Sigmoid colon (tissue), 7 donors: Measurements from ENCODE around the gene TMEM248. TPM values are rescaled to one million over a fixed set of nuclear protein-coding genes. Genes with fewer than 3 reads are reported as not detected.

Experiments used
- DNase-seq: peaks from one replicate; pipeline ENCODE4 v3.0.0-alpha.2; 2019
- H3K27ac ChIP-seq, 4 donors: fragments of 200-600 bp; sonication (generic); one replicate each; pipeline ENCODE4 v1.5.1; 2016 to 2019; ENCODE audit warnings: mild to moderate bottlenecking in 1 of 4
- H3K27me3 ChIP-seq, 3 donors: fragments of 200-600 bp; sonication (generic); one replicate each; pipeline ENCODE4 v1.5.1; 2019; ENCODE audit warnings: mild to moderate bottlenecking in 1 of 3
- H3K36me3 ChIP-seq, 4 donors: fragments of 200-600 bp; sonication (generic); one replicate each; pipeline ENCODE4 v1.5.1; 2016 to 2019
- H3K4me1 ChIP-seq, 4 donors: fragments of 200-600 bp; sonication (generic); one replicate each; pipeline ENCODE4 v1.5.1; 2017 to 2019
- H3K4me3 ChIP-seq, 4 donors: fragments of 200-600 bp; sonication (generic); one replicate each; pipeline ENCODE4 v1.5.1; 2017 to 2019; ENCODE audit warnings: mild to moderate bottlenecking in 2 of 4, moderate library complexity in 1 of 4
- H3K9me3 ChIP-seq, 4 donors: fragments of 200-600 bp in 3 of 4; sonication (generic) in 3 of 4; one replicate each; pipeline versions ENCODE4 v1.5.1 to v1.6.1; 2013 to 2019
- CTCF ChIP-seq, 4 experiments: fragments of 450-650 bp in 3 of 4; fragments of 200-600 bp in 1 of 4; IDR thresholded peaks; one replicate each; pipeline ENCODE4 v1.5.1; 2016 to 2019; ENCODE audit warnings: antibody characterized with exemption in 4 of 4, mild to moderate bottlenecking in 3 of 4, moderate library complexity in 2 of 4
- EP300 ChIP-seq, 4 donors: sonication (generic); formaldehyde crosslinking; IDR thresholded peaks; one replicate each; pipeline ENCODE4 v1.6.1; 2017; ENCODE audit warnings: antibody characterized with exemption in 4 of 4
- POLR2A ChIP-seq, 2 donors: fragments of 450-650 bp; IDR thresholded peaks; one replicate each; pipeline ENCODE4 v1.6.1; 2016; ENCODE audit warnings: antibody characterized with exemption in 2 of 2, mild to moderate bottlenecking in 2 of 2, moderate library complexity in 2 of 2
- POLR2AphosphoS5 ChIP-seq, 4 donors: sonication (generic); formaldehyde crosslinking; IDR thresholded peaks; one replicate each; pipeline ENCODE4 v1.6.1; 2017; ENCODE audit warnings: antibody characterized with exemption in 4 of 4
- WGBS, 2 donors: extraction: QIAGEN DNeasy Blood & Tissue Kit; methylation state at CpG; one replicate each; pipeline ENCODE4 v1.1.7; 2013; 5-methylcytosine and 5-hydroxymethylcytosine counted together
- intact Hi-C: fragments of 100-400 bp; cut with DNase I; formaldehyde crosslinking; loops from one replicate; pipeline ENCODE4 v1.15.1; 2023
- polyA plus RNA-seq, 3 donors: library from polyadenylated mRNA; stranded (reverse); fragments of 200-250 nt; gene quantifications; one replicate each; pipeline ENCODE4 v1.2.3, GENCODE V29; 2013
- total RNA-seq, 4 donors: library from RNA; depleted of rRNA; stranded (reverse); fragments of >200 nt; gene quantifications; one replicate each; pipeline ENCODE4 v1.1.0, GENCODE V29; 2016
- donor health status: healthy with polysubstance abuse.
- donor health status: Bipolar disorder and iron deficiency.
- donor health status: healthy.

The TMEM248 gene
- total and polyA plus RNA-seq, 7 donors: 19.7 to 93.8 (median 66.2) TPM

GRCh38 chr7:66930341-66930740, 9.3 kb downstream of the TMEM248 start:
- no peak for TF ChIP-seq CTCF (IDR thresholded peaks at IDR 0.05)
- TF ChIP-seq POLR2AphosphoS5 (IDR thresholded peaks at IDR 0.05): no peak
- TF ChIP-seq POLR2A (IDR thresholded peaks at IDR 0.05): no peak
- no peak for TF ChIP-seq EP300 (IDR thresholded peaks at IDR 0.05)
- intact Hi-C loops: no loop called here
- DNase-seq: no peak
- Histone ChIP-seq H3K4me3 (no peak overlapping the region), H3K27ac (no peak overlapping the region), H3K36me3 (no peaks in the 10 kb centered on the region), H3K9me3 (no peaks in the 10 kb centered on the region), H3K27me3 (no peaks in the 10 kb centered on the region), H3K4me1 (peaks cover 0 to 56% (median 19%) of the 10 kb centered on the region in 4 donors)
- WGBS, 2 donors: 77% methylated on average over 5 of the region's 5 CpGs

- Histone ChIP-seq H3K9me3 (no peaks in the 10 kb centered on the region), H3K27ac (no peak overlapping the region), H3K4me3 (no peak overlapping the region), H3K36me3 (peaks cover 0 to under 1% (median 0%) of the 10 kb centered on the region in 4 donors), H3K4me1 (peaks cover 0 to 27% (median 13%) of the 10 kb centered on the region in 4 donors), H3K27me3 (no peaks in the 10 kb centered on the region)
- WGBS, 2 donors: 68 to 73% methylated on average over 4 of the region's 4 CpGs
- DNase-seq: no peak
- no peak for TF ChIP-seq EP300 (IDR thresholded peaks at IDR 0.05)
- TF ChIP-seq CTCF (IDR thresholded peaks at IDR 0.05): no peak
- no peak for TF ChIP-seq POLR2A (IDR thresholded peaks at IDR 0.05)
- TF ChIP-seq POLR2AphosphoS5 (IDR thresholded peaks at IDR 0.05): no peak
- intact Hi-C loops: no loop called here
These were observed 12.4 kb downstream of the TMEM248 start for GRCh38 chr7:66933469-66933868.

DNA sequence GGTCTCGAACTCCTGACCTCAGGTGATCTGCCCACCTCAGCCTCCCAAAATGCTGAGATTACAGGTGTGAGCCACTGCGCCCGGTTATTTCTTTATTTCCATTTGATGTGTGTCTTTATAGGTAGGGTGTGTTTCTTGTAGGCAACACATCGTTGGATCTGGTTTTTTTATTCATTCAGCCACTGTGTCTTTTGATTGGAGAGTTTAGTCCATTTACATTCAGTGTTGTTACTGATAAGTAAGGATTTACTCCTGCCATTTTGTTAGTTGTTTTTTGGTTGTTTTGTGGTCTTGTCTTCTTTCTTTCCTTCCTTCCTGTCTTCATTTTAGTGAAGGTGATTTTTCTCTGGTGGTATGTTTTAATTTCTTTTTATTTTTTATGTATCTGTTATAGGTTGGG, 16.9 kb downstream of the TMEM248 start:
- no peaks in the 10 kb centered on the region for H3K27me3 ChIP-seq
- no peaks in the 10 kb centered on the region for H3K9me3 ChIP-seq
- peaks cover 0 to 7% (median 3%) of the 10 kb centered on the region in 4 donors for H3K4me1 ChIP-seq
- H3K4me3 ChIP-seq: no peak overlapping the region
- H3K36me3 ChIP-seq: peaks cover 0 to 23% (median 10%) of the 10 kb centered on the region in 4 donors
- WGBS, 2 donors: 93 to 98% methylated on average over 4 of the region's 4 CpGs
- no peak for DNase-seq
- no peak overlapping the region for H3K27ac ChIP-seq
- TF ChIP-seq EP300 (IDR thresholded peaks at IDR 0.05) (no peak), CTCF (IDR thresholded peaks at IDR 0.05) (no peak), POLR2A (IDR thresholded peaks at IDR 0.05) (no peak), POLR2AphosphoS5 (IDR thresholded peaks at IDR 0.05) (no peak)
- intact Hi-C loops: no loop called here

DNA sequence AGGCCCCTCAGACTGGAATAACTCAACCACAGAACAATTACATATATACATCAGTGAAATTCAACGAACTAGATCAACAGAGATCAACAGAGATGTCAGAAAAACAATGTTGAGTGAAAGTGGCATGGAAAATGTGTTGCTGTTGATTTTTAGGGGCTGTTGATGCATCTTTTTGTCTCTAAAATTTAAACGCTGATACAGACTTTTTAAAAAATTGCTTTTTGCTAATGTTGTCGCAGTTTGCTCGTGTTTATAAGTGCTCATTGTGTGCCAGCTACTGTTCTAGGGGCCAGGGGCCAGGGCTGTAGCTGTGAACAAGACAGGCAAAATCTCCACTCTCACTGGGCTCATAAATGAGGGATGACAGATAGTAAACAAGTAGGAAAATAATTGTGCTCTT, 18.3 kb downstream of the TMEM248 start:
- H3K4me1 ChIP-seq: no peaks in the 10 kb centered on the region
- DNase-seq: no peak
- intact Hi-C loops: no loop called here
- H3K27me3 ChIP-seq: no peaks in the 10 kb centered on the region
- no peaks in the 10 kb centered on the region for H3K9me3 ChIP-seq
- 90 to 94% methylated on average over 4 of the region's 4 CpGs for WGBS, 2 donors
- H3K36me3 ChIP-seq: peaks cover 0 to 37% (median 16%) of the 10 kb centered on the region in 4 donors
- TF ChIP-seq CTCF (IDR thresholded peaks at IDR 0.05) (no peak), POLR2AphosphoS5 (IDR thresholded peaks at IDR 0.05) (no peak), EP300 (IDR thresholded peaks at IDR 0.05) (no peak), POLR2A (IDR thresholded peaks at IDR 0.05) (no peak)
- H3K27ac ChIP-seq: no peak overlapping the region
- no peak overlapping the region for H3K4me3 ChIP-seq

DNA sequence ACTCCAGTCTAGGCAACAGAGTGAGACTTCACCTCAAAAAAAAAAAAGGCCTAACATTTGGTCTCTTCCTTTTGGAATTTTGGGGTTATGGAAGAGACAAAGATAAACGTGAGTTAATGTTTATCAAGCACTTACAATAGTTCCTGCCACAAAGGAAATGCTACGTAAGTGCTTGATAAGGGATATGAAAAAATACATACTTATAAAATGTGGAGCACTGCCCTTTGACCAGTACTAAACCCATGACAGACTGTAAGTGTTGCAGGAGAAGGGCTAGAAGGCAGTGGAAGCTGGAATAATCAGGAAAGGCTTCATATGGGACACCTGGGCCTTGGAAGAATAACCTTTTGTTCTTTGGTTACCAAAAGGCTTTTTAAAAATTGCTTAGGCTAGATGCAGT, 25.5 kb downstream of the TMEM248 start:
- Histone ChIP-seq H3K4me1 (no peaks in the 10 kb centered on the region), H3K27me3 (no peaks in the 10 kb centered on the region), H3K36me3 (peaks cover 8 to 99% (median 61%) of the 10 kb centered on the region in 4 donors), H3K27ac (no peak overlapping the region), H3K4me3 (no peak overlapping the region), H3K9me3 (no peaks in the 10 kb centered on the region)
- 12 to 54% methylated on average over 2 of the region's 2 CpGs for WGBS, 2 donors
- TF ChIP-seq CTCF (IDR thresholded peaks at IDR 0.05) (no peak), POLR2A (IDR thresholded peaks at IDR 0.05) (no peak), EP300 (IDR thresholded peaks at IDR 0.05) (no peak), POLR2AphosphoS5 (IDR thresholded peaks at IDR 0.05) (no peak)
- no peak for DNase-seq
- intact Hi-C loops: no loop called here
